Epithelial cell of proximal tubule (primary cell): ENCODE results near the gene CC2D1A. TPM values are rescaled to one million over a fixed set of nuclear protein-coding genes. Genes with fewer than 3 reads are reported as not detected.

ENCODE experiments used
- DNase-seq: peaks from one replicate; pipeline ENCODE4 v3.0.0-alpha.2; 2011; ENCODE audit warnings: low read depth
- H3K4me3 ChIP-seq: 2 replicates; pipeline ENCODE4 v1.5.1; 2011; ENCODE audit warnings: low read depth, mild to moderate bottlenecking, low read length
- total RNA-seq: library from RNA; depleted of rRNA; stranded (reverse); fragments of >200 nt; gene quantifications from 2 replicates; pipeline ENCODE4 v1.2.3, GENCODE V29; 2015
- TF ChIP-seq, protein P1 (sequence below): conservative IDR thresholded peaks from 2 replicates; pipeline ENCODE4 v1.5.1; 2012; ENCODE audit warnings: low read depth, mild to moderate bottlenecking, low read length

Gene CC2D1A
- total RNA-seq, 1 donor from 2014 or later: 30.6 TPM

DNA sequence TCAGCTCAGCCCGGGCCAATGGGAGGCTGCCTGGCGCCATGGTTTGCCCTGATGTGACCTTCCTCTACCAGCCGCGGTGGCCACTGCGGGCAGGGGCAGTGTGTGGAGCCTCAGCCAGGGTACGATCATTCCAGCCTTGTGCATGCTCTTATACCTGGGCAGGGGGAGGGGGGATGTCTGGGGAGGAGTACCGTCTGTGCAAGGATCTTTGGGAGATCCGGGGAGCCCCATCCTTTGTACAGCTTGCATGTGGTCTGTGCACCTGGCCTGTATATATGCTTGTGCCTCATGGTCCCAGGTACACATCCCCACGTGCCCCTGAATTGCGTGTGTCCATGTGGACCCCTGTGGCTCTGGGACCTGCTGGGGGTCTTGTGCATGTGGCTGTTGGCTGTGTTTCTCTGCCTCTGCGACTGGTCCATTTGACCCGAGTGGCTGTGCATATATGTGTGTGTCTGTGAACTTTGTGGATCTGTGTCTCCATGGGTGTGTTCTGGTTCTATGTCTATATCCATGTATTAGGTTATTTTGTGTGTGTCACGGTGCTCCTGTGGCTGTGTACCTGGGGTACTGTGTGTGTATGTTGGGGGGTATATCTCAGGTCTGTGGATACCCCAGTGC, 41.8 kb upstream of the CC2D1A start:
- H3K4me3 ChIP-seq: no peak overlapping the region
- TF ChIP-seq, protein P1, sequence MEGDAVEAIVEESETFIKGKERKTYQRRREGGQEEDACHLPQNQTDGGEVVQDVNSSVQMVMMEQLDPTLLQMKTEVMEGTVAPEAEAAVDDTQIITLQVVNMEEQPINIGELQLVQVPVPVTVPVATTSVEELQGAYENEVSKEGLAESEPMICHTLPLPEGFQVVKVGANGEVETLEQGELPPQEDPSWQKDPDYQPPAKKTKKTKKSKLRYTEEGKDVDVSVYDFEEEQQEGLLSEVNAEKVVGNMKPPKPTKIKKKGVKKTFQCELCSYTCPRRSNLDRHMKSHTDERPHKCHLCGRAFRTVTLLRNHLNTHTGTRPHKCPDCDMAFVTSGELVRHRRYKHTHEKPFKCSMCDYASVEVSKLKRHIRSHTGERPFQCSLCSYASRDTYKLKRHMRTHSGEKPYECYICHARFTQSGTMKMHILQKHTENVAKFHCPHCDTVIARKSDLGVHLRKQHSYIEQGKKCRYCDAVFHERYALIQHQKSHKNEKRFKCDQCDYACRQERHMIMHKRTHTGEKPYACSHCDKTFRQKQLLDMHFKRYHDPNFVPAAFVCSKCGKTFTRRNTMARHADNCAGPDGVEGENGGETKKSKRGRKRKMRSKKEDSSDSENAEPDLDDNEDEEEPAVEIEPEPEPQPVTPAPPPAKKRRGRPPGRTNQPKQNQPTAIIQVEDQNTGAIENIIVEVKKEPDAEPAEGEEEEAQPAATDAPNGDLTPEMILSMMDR: no peak
- no peak for DNase-seq

GRCh38 chr19:13864667-13865570, 41.1 kb upstream of the CC2D1A start:
- peak overlapping the region; percentile 60 for H3K4me3 ChIP-seq
- TF ChIP-seq, protein P1: no peak
- no peak for DNase-seq

DNA sequence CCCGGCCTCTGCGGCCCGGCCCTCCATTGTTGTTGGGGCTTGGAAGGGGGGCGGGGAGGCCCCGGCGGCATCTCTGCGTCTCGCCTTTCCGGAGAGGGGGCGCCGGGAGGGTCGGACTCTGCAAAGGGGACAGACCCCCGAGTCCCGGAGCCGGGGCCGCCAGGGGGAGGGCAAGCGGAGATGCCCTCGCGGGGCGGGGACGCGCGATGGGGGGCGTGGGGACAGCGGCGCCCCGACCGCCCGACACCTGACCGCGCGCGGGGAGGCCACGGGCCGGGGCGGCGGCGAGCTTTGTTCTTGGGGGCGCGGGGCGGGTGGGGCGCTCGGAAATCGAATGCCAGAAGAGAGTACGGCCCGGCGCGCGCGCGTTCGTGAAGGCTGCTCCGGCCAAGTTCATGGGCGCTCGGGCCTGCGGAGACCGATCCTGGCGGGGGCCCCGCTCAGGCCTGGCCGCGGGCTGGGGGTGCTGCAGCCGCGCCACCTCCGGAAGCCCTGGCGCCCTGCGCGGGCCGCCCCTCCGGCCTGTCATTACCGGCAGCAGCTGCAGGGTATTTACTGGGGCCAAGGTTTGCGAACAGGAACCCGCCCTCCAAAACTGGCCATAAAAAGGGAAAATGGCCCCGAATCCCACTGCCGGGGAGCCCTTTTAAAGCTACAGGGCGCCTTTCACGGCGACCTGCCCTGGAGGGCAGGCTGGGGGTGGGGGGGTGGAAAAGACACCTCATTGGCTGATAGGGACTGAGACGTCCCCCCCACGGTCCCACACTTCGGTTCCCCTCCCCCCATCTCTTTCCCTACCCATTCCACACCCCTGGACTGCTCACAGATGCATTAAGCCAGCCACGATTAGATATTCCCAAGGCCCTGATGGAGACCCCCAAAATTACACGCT, 40.2 kb upstream of the CC2D1A start:
- no peak for DNase-seq
- H3K4me3 ChIP-seq: peak overlapping the region; percentile 60
- TF ChIP-seq, protein P1: no peak

DNA sequence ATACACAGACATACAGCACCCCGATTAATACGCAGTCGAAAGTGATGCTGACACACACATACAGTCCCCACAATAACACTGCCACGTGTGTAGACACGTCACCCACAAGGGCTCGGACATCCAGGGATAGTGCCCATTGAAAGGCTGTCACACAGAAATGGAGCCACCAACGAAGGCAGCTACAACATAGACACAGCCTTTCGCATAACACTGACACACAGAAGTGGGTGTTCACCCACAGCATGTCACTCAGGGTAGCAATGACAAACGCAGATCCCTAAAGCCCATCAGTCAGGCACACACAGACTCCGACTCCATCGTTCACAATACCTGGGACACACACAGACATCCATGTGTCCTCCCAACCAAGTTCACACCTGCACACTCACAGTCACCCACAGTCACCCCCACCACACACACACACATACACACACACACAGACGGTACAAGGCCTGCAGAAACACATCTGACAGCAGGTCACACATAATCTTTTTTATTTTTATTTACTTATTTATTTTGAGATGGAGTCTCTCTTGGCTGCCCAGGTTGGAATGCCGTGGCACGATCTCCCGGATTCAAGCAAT, 39.4 kb upstream of the CC2D1A start:
- no peak for DNase-seq
- peak overlapping the region; percentile 60 for H3K4me3 ChIP-seq
- TF ChIP-seq, protein P1: no peak

DNA sequence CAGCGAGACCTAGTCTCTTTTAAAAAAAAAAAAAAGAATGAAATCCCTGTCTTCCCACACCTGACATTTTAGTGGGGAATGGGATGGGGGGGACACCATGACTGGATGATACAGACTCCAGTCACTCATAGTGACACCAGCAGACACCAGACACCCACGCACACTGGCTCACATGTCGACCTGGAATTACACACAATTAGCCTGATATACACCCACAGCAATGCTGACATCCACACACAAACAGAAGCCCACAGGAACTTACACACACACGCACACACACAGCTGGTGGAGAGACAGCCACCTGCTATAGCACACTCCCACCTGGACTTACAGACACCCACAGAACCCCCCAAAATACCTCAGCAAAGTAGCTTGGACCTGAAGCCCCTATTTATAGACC, 37.3 kb upstream of the CC2D1A start:
- TF ChIP-seq, protein P1: no peak
- no peak for DNase-seq
- H3K4me3 ChIP-seq: no peak overlapping the region

GRCh38 chr19:13869281-13869680, 36.7 kb upstream of the CC2D1A start:
- no peak overlapping the region for H3K4me3 ChIP-seq
- DNase-seq: no peak
- TF ChIP-seq, protein P1: no peak
